B cell (primary cell): Measurements from ENCODE around the gene NKX6-2.
A peak's percentile ranks its signal among the peaks of the same experiment; 100 is the strongest.

Source experiments
- CTCF ChIP-seq: fragments of 200-600 bp; IDR thresholded peaks from one replicate; pipeline ENCODE4 v1.8.0; 2022; ENCODE audit warnings: antibody characterized with exemption, mild to moderate bottlenecking
- EZH2 ChIP-seq: IDR thresholded peaks from 2 replicates; pipeline ENCODE4 v1.6.1; 2012; ENCODE audit warnings: borderline replicate concordance, low read depth, mild to moderate bottlenecking, moderate library complexity, low read length; ENCODE audit not compliant: insufficient read depth, poor library complexity, severe bottlenecking

- no peak for TF ChIP-seq CTCF
- peak; percentile 68 for TF ChIP-seq EZH2
Observed at GRCh38 chr10:132784866-132785722, 853 bp downstream of the NKX6-2 start.
